Measurements from ENCODE around the gene PLCXD1.
"Not testable (repeated sequence)": the region's sequence is repeated elsewhere in the genome, so short reads cannot be mapped to it uniquely, and the experiment has no call there.

Gene PLCXD1

DNA sequence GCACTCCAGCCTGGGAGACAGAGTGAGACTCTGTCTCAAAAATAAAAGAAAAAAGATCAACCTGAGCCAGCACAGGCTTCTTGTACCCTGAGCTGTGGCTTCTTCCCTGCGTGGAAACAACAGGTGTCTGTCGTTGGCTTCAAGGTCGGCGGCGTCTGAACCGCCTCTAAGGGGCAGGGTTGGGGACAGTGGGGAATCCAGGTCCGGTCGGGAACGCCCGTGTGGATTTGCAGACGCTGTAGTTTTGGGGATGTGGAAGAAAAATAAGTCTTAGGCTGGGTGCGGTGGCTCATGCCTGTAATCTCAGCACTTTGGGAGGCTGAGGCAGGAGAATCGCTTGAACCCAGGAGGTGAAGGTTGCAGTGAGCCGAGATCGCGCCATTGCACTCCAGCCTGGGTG is 17.2 kb upstream of the PLCXD1 start:
- not testable (repeated sequence) for DNase-seq

- DNase-seq = no peak
Measured at GRCh38 chrX:264634-265455, 16.3 kb upstream of the PLCXD1 start.

DNA sequence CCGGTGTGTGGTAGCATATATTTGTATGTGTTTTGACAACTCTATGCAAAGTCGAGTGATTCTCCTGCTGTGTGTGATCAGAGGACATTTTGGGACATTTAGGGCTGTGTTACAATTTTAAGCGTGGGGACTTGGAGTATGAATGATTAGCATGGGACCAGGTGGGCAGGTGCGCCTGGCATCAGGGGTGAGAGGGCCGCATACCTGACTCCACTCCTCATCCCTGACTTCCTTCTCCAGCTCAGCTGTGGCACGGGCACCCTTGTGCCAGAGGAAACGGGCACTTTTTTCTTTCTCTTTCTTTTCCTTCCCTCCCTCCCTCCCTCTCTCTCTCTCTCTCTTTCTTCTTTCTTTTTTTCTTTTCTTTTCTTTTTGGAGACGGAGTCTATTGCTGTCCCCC is 15.7 kb upstream of the PLCXD1 start:
- DNase-seq = no peak

DNA sequence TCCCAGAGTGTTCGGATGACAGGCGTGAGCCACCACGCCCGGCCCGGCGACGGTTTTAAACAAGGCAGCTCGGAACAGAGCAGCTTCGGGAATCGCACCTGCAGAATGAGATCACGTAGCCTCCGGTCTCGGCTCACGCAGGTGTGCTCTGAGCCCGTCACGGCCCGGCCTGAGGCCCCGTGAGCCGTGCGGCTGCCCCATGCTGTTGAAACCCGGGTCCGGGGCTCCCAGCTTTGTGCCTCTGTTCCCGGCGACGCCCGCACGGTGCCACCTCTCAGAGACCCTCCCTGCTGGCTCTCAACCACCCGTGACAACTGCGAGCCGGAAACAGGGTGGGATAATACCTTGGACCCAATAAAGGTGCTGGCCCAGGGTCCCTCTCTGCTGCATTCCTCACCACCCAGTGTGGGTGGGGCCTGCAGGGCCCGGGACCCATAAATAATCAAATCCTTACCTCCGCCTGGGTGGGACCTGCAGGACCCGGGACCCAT is 13.4 kb upstream of the PLCXD1 start:
- no peak for DNase-seq

GRCh38 chrX:270848-271367 is 10.3 kb upstream of the PLCXD1 start:
- DNase-seq = no peak

DNA sequence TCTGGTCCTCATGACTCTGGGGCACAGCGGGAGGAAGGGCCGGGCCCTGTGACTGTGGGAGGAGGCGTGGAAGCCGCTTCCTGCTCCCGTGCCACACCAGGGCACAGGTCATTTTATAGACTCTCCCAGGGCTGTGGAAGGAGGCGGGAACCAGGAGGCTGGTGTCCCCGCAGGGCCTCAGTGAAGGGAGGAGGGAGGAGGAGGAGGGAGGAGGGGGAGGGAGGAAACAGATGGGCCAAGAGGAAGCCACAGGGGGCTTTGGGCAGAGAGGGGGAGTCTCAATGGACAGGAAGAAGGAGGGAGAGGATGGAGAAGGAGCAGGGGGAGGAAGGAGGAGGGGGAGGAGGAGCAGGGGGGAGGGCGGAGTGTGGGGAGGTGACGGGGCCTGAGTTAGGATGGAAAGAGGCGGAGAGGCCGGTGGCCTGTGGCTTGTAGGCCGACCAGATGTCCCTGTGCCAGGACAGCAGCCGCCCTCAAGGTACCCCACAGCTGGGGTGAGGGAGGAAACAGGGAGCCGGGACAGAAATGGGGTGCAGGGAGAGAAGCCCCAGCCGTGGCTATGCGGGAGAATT is 6.2 kb upstream of the PLCXD1 start:
- DNase-seq = no peak

DNA sequence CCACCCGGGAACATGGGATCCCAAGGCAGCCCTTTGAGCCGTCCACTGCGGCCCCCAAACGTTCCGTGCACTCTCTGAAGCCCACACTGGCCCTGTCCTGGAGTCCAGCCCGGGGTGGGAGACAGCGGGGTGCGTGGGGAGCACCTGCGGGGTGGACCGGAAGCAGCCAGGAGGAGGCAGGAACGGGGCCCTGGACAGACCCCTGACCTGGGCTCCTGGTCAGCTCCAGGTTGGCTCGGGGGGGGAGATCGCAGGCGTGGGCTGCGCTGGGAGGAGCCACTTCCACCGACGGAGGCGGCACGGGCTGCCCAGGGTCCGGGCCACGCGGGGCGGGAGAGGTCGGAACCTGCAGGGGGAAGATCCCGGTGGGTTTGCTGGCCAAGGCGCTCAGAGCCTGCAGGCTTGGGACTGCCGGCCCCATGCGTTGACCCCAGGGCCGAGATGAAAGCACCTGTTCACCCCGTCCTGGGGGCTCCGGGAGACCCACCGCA is 5.7 kb upstream of the PLCXD1 start:
- DNase-seq = no peak

DNA sequence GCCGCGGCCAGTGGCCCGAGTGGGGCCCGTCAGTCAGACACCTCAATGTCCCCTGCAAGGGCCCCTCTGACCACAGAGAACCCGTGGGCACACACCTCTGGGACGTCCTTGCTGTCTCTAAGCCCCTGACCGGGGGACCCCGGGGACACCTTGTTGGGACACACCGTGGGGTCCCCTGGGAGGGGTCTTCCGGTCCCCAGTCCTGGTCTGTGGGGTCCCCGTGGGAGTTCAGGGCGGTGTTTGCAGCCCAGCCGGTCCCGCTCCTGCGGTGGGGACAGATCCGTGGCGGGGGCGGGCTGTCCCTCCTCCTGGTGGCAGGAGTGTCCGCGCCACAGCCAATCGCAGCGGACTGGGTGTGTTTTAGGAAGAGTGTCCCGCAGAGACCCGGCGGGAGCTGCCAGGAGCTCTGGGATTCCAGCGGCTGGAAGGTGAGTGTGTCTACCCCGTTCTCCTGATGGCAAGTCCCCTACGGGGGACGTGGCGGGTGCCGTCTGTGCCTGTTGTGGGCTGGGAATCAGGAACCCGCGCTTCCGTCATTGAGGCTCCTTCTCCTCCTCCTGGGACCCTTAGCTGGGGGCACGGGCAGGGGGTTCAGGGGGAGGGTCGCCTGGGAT is 5.1 kb upstream of the PLCXD1 start:
- DNase-seq = no peak

DNA sequence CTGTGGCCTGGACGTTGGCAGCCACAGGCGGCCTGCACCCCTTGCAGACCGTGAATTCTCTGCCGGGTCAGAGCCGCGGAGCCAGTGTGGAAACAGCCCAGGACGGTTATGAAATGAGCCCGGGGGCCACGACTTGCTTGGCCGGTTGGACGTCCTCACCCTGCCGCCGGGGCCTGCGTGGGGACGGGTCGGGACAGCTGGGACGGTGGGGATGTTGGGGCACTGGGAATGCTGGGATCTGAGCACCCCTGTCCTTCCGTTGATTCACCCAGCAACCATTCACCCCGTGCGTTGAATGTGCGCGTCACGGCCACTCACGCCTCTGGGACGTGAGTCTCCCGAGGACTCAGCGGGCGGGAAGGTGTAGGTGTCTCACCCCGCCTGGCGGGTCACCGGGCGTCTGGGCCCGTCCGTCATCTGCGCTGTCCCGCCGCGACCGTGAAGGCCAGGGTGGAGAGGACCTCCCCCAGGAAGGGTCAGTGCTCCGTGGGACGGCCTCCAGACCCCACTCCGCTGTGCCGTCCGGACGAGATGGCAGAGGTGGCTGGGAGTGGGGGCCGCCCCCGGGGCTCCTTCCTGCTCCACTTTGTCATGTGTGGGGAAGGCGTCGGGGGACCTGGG is 4.5 kb upstream of the PLCXD1 start:
- no peak for DNase-seq

GRCh38 chrX:279757-280604 is 1.2 kb upstream of the PLCXD1 start:
- not testable (repeated sequence) for DNase-seq

- DNase-seq = not testable (repeated sequence)
Measured at GRCh38 chrX:280722-281121, 459 bp upstream of the PLCXD1 start.

DNA sequence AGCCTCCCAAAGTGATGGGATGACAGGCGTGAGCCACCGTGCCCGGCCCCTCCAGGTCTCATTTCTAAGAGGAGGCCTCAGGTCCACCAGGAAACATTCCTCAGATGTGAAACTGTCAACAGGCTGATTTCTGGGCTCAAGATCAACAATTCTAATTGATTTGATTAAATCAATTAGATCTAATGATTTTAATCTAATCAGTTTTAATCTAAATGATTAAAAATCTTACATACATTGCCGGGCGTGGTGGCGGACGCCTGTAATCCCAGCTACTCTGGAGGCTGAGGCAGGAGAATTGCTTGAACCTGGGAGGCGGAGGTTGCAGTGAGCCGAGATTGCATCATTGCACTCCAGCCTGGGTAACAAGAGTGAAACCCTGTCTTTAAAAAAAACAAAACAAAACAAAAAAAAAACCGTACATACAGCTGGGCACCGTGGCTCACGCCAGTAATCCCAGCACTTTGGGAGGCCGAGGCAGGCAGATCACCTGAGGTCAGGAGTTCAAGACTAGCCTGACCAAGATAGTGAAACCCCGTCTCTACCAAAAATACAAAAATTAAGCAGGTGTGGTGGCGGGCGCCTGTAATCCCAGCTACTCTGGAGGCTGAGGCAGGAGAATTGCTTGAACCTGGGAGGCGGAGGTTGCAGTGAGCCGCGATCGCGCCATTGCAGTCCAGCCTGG is 960 bp downstream of the PLCXD1 start:
- not testable (repeated sequence) for DNase-seq

DNA sequence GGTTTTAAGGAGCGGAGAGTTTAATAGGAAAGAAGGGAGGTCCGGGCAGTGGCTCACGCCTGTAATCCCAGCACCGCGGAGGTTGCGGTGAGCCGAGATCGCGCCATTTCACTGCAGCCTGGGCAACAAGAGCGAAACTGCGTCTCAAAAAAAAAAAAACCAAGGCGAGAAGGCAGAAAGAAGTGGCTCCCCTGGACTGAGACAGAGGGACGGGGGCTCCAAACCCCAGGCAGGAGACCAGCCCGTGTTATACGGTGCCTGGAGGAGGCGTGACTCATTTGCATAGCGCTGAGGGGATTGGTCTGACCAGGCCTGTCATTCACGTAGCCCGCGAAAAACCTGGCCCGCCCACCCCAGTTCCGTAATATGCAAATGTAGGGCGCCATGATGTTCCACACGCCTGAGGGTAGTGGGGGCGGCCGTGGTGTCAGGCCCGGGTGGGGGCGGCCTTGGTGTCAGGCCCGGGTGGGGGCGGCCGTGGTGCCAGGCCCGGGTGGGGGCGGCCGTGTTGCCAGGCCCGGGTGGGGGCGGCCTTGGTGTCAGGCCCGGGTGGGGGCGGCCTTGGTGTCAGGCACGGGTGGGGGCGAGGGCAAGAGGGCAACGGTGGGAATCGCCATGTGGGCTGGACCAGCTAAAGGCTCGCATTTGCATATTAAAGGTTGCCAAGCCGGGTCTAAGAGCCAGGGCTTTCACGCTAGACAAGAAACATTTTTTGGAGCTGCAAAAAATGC is 2.1 kb downstream of the PLCXD1 start:
- no peak for DNase-seq

DNA sequence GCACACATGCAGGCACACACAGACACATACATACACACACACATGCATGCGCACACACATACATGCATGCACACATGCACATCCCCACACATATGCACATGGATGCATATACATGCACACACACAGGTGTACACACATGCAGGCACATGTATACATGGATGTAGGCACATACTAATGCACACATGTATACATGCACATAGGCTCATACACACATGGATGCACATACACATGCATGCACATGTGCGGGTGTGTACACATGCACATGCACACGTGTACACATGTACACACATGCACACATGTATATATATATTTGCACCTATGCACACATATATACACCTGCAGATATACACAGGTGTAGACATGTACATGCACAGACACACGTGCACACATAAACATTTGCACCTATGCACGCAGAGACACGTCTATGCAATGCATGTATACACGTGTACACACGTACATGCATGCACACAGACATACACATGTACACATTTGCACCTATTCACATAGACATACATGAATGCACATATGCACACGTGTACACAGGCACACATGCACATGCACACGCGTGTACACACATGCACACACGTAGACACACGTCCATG is 4.0 kb downstream of the PLCXD1 start:
- no peak for DNase-seq

GRCh38 chrX:287670-288069 is 6.5 kb downstream of the PLCXD1 start:
- DNase-seq = no peak

- DNase-seq = no peak
Measured at GRCh38 chrX:288561-288991, 7.4 kb downstream of the PLCXD1 start.

- no peak for DNase-seq
Measured at GRCh38 chrX:290476-291166, 9.4 kb downstream of the PLCXD1 start.

DNA sequence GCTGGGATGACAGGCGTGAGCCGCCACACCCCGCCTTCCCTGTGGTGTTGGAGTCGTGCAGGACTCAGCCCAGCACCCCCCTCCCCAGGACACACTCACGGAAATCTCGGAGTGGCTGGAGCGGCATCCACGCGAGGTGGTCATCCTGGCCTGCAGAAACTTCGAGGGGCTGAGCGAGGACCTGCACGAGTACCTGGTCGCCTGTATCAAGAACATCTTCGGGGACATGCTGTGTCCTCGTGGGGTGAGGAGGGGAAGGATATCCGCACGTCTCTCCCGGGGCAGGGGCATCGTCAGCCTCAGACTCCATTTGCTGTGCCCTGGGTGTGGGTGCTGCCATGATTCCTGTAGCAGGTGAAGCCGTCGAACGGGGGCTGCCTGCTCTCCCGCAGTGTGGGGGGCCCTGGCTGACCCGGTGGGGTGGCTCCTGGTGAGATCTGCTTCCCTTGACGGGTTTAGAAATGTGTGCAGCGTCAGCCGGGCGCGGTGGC is 10.3 kb downstream of the PLCXD1 start:
- no peak for DNase-seq
